ENCODE results near the gene GARIN5B.

Gene GARIN5B

GRCh38 chr19:55319785-55320184 lies 43.3 kb downstream of the GARIN5B start:
- DNase-seq = no peak

GRCh38 chr19:55316646-55317045 lies 46.4 kb downstream of the GARIN5B start:
- no peak for DNase-seq

DNA sequence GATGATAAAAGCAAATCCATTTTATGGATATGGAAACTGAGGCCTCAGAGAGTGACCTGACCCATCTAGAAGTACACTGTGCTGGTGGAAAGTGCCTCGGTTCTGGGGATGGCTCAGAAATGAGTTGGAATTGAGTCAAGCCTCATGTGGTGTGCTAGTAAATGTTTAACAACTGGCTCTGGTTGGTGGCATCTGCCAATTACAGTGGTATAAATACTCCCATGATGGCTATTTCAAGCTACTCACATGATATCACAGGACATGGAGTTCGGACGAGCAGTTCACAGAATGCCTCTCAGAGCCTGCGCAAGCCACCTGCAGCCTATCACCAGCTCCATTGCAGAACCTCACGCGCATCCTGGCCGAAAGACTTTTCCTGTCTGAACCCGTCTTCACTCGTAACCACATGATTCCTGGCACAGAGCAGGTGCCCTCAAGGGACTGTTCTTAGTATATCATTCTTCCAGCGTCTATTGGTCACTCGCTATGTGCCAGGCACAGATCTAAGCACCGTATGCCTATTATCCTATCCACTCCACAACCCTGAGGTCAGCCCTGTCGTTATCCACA lies 47.0 kb downstream of the GARIN5B start:
- no peak for DNase-seq

- DNase-seq = no peak
These were observed 48.7 kb downstream of the GARIN5B start for GRCh38 chr19:55314396-55314795.

GRCh38 chr19:55312621-55313512 lies 50.2 kb downstream of the GARIN5B start:
- no peak for DNase-seq

GRCh38 chr19:55311797-55312196 lies 51.3 kb downstream of the GARIN5B start:
- DNase-seq = no peak

GRCh38 chr19:55311397-55311796 lies 51.7 kb downstream of the GARIN5B start:
- no peak for DNase-seq

GRCh38 chr19:55310498-55310897 lies 52.6 kb downstream of the GARIN5B start:
- DNase-seq = no peak

DNA sequence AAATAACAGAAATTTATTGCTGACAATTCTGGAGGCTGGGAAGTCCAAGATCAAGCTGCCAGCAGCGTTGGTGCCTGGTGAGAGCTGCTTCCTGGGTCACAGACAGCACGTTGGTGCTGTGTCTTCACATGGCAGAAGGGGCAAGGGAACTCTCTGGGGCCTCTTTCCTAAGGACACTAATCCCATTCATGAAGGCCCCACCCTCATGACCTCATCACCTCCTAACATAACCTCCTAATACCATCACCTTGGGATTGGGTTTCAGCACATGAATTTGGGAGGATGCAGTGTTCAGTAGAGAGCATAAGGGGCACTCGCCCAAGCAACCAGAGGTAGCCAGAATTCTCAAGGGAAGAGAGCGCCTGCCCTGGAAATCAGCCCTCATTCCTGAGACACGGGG lies 53.6 kb downstream of the GARIN5B start:
- DNase-seq = no peak

- DNase-seq = no peak
These were observed 54.8 kb downstream of the GARIN5B start for GRCh38 chr19:55308281-55308680.

GRCh38 chr19:55306712-55307111 lies 56.3 kb downstream of the GARIN5B start:
- DNase-seq = no peak

- no peak for DNase-seq
These were observed 57.0 kb downstream of the GARIN5B start for GRCh38 chr19:55305983-55306562.

DNA sequence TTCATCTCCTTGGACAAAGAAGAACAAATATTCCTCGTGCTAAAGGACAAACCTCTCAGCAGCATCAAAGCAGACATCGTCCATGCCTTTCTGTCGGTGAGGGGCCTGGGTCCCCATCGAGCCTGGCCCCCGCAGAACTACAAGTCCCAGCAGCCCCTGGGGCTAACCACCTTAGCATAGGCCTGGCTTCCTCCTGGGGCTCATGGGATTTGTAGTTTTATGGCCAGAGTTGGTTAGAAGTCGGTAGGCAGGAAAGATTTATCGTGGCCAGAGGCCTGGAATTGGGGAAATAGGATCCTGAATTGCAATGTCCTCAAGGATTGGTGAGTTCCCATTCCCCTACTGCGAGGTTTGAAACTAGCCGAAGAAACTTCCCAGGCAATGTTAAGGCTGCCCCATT lies 57.6 kb downstream of the GARIN5B start:
- DNase-seq = peak; percentile 55

- DNase-seq = no peak
These were observed 58.1 kb downstream of the GARIN5B start for GRCh38 chr19:55304980-55305379.
